WTC11 (cell line): Measurements from ENCODE around the gene PIK3C2A. TPM values are rescaled to one million over a fixed set of nuclear protein-coding genes. Genes with fewer than 3 reads are reported as not detected.

Source experiments
- ATAC-seq: fragments of 200-7000 bp; cut with Tn5 transposase; 2 replicates; pipeline ENCODE4 v1.10.0; 2021; ENCODE audit warnings: mild to moderate bottlenecking, moderate library complexity
- CTCF ChIA-PET: fragments of 300-600 bp; sonication (Branson Sonifier 250); formaldehyde crosslinking; loops from one replicate; lab custom pipeline; 2021; ENCODE audit warnings: antibody characterized with exemption; lab: Charles Lee
- POLR2A ChIA-PET: fragments of 350-600 bp; sonication (Branson Sonifier 250); formaldehyde crosslinking; loops from one replicate; lab custom pipeline; 2021; ENCODE audit warnings: antibody characterized with exemption; lab: Charles Lee
- DNase-seq: peaks from one replicate; pipeline ENCODE4 v3.0.0; 2021; ENCODE audit warnings: low spot score
- H3K27ac Mint-ChIP-seq: 2 replicates; pipeline ENCODE4 v1.8.0; 2021; ENCODE audit warnings: mixed read lengths
- H3K27me3 Mint-ChIP-seq: 2 replicates; pipeline ENCODE4 v1.8.0; 2021; ENCODE audit warnings: low read depth, mild to moderate bottlenecking, moderate library complexity, mixed read lengths
- H3K36me3 Mint-ChIP-seq: 2 replicates; pipeline ENCODE4 v1.8.0; 2021; ENCODE audit warnings: mixed read lengths
- H3K4me1 Mint-ChIP-seq: 2 replicates; pipeline ENCODE4 v1.8.0; 2022; ENCODE audit warnings: mixed read lengths
- H3K4me3 Mint-ChIP-seq: 2 replicates; pipeline ENCODE4 v1.8.0; 2021; ENCODE audit warnings: mild to moderate bottlenecking, moderate library complexity, mixed read lengths
- H3K9me3 Mint-ChIP-seq: 2 replicates; pipeline ENCODE4 v1.8.0; 2021; ENCODE audit warnings: mixed read lengths
- AR ChIP-seq: fragments of 250-450 bp; sonication (Bioruptor Pico); IDR thresholded peaks from 2 replicates; pipeline ENCODE4 v1.9.0; 2021; ENCODE audit warnings: mild to moderate bottlenecking
- ATF6 ChIP-seq: sonication (generic); formaldehyde crosslinking; IDR thresholded peaks from 2 replicates; pipeline ENCODE4 v1.8.1; 2023; ENCODE audit warnings: mild to moderate bottlenecking, missing genetic modification reagents
- CDX4 ChIP-seq: fragments of 250-450 bp; sonication (Bioruptor Pico); IDR thresholded peaks from 2 replicates; pipeline ENCODE4 v1.9.0; 2021; ENCODE audit warnings: moderate library complexity, mild to moderate bottlenecking, inconsistent platforms, borderline replicate concordance
- ETV6 ChIP-seq: sonication (generic); formaldehyde crosslinking; IDR thresholded peaks from 2 replicates; pipeline ENCODE4 v1.8.1; 2022; ENCODE audit warnings: mild to moderate bottlenecking, missing genetic modification reagents
- FOXJ3 ChIP-seq: sonication (generic); formaldehyde crosslinking; IDR thresholded peaks from 2 replicates; pipeline ENCODE4 v1.9.0; 2021; ENCODE audit warnings: missing genetic modification reagents, mild to moderate bottlenecking, borderline replicate concordance
- IRF2 ChIP-seq: sonication (generic); formaldehyde crosslinking; IDR thresholded peaks from 2 replicates; pipeline ENCODE4 v1.8.0; 2022; ENCODE audit warnings: low read depth, missing genetic modification reagents, borderline replicate concordance
- NFYB ChIP-seq: sonication (generic); formaldehyde crosslinking; conservative IDR thresholded peaks from 2 replicates; pipeline ENCODE4 v1.8.0; 2022; ENCODE audit warnings: low read depth, missing genetic modification reagents
- NR1H2 ChIP-seq: sonication (generic); formaldehyde crosslinking; IDR thresholded peaks from 2 replicates; pipeline ENCODE4 v1.9.0; 2021; ENCODE audit warnings: mild to moderate bottlenecking, moderate library complexity, missing genetic modification reagents
- OVOL2 ChIP-seq: fragments of 250-450 bp; sonication (Bioruptor Pico); IDR thresholded peaks from 2 replicates; pipeline ENCODE4 v1.9.0; 2021; ENCODE audit warnings: mild to moderate bottlenecking, borderline replicate concordance
- PREB ChIP-seq: sonication (generic); formaldehyde crosslinking; IDR thresholded peaks from 2 replicates; pipeline ENCODE4 v1.8.1; 2022; ENCODE audit warnings: mild to moderate bottlenecking, missing genetic modification reagents, moderate library complexity, borderline replicate concordance
- SMAD4 ChIP-seq: sonication (generic); formaldehyde crosslinking; IDR thresholded peaks from 2 replicates; pipeline ENCODE4 v1.8.0; 2022; ENCODE audit warnings: mild to moderate bottlenecking, missing genetic modification reagents
- ZBTB43 ChIP-seq: sonication (generic); formaldehyde crosslinking; IDR thresholded peaks from 2 replicates; pipeline ENCODE4 v1.8.1; 2023; ENCODE audit warnings: mild to moderate bottlenecking, missing genetic modification reagents
- ZMAT4 ChIP-seq: fragments of 250-450 bp; sonication (Bioruptor Pico); IDR thresholded peaks from 2 replicates; pipeline ENCODE4 v1.9.0; 2021; ENCODE audit warnings: mild to moderate bottlenecking
- ZNF138 ChIP-seq: sonication (generic); formaldehyde crosslinking; conservative IDR thresholded peaks from 2 replicates; pipeline ENCODE4 v1.8.1; 2022; ENCODE audit warnings: mild to moderate bottlenecking, moderate library complexity, missing genetic modification reagents
- ZNF232 ChIP-seq: sonication (generic); formaldehyde crosslinking; IDR thresholded peaks from 2 replicates; pipeline ENCODE4 v1.8.0; 2022; ENCODE audit warnings: mild to moderate bottlenecking, missing genetic modification reagents
- ZNF281 ChIP-seq: sonication (generic); formaldehyde crosslinking; IDR thresholded peaks from 2 replicates; pipeline ENCODE4 v1.8.0; 2023; ENCODE audit warnings: mild to moderate bottlenecking, missing genetic modification reagents
- ZNF317 ChIP-seq: sonication (generic); formaldehyde crosslinking; IDR thresholded peaks from 2 replicates; pipeline ENCODE4 v1.8.1; 2023; ENCODE audit warnings: low read depth, mild to moderate bottlenecking, moderate library complexity, missing genetic modification reagents, borderline replicate concordance
- ZNF671 ChIP-seq: fragments of 250-450 bp; sonication (Bioruptor Pico); IDR thresholded peaks from 2 replicates; pipeline ENCODE4 v1.8.0; 2021; ENCODE audit warnings: mild to moderate bottlenecking
- total RNA-seq: library from RNA; stranded (reverse); gene quantifications from 3 replicates; pipeline ENCODE4 v1.2.3, GENCODE V29; 2021

Gene PIK3C2A
- total RNA-seq, 1 experiment from 2014 or later = 105 TPM

- Mint-ChIP-seq H3K27me3 (no peaks in the 10 kb centered on the region), H3K27ac (no peak overlapping the region), H3K4me1 (peaks cover 6% of the 10 kb centered on the region), H3K36me3 (peaks cover 7% of the 10 kb centered on the region; the same call in 1 of the 2 replicates), H3K9me3 (no peaks in the 10 kb centered on the region), H3K4me3 (no peak overlapping the region)
- TF ChIP-seq AR (CRISPR knock-in tag) = no peak
- TF ChIP-seq OVOL2 = no peak
- no peak for TF ChIP-seq ETV6 (CRISPR knock-in tag)
- TF ChIP-seq ZMAT4 (CRISPR knock-in tag) = no peak
- TF ChIP-seq ZNF317 (CRISPR knock-in tag) = no peak
- ChIA-PET CTCF (interaction anchor here (0.7 kb wide), 1 partner anchor 441 kb away, joined by 3 read pairs; no protein-coding TSS in a partner anchor), POLR2A (no interaction called here)
- DNase-seq = no peak
- no peak for ATAC-seq
Measured at GRCh38 chr11:17224727-17225126, 16.9 kb upstream of the PIK3C2A start.

GRCh38 chr11:17221968-17222367 lies 14.2 kb upstream of the PIK3C2A start:
- Mint-ChIP-seq H3K9me3 (no peaks in the 10 kb centered on the region), H3K4me1 (peaks cover 6% of the 10 kb centered on the region), H3K27me3 (no peaks in the 10 kb centered on the region), H3K36me3 (peaks cover 4% of the 10 kb centered on the region; the same call in 1 of the 2 replicates), H3K27ac (no peak overlapping the region), H3K4me3 (no peak overlapping the region)
- DNase-seq (no peak), ATAC-seq (no peak)
- ChIA-PET CTCF (interaction anchor here (0.5 to 1.6 kb wide), 2 partner anchors 272 to 306 kb away, joined by 3 to 8 read pairs; no protein-coding TSS in a partner anchor), POLR2A (interaction anchor here (1.2 kb wide), 1 partner anchor 14 kb away, joined by 3 read pairs; the partner anchor contains the start of gene PIK3C2A)
- no peak for TF ChIP-seq ZNF138 (CRISPR knock-in tag)
- TF ChIP-seq NFYB (CRISPR knock-in tag) = no peak
- no peak for TF ChIP-seq SMAD4 (CRISPR knock-in tag)
- no peak for TF ChIP-seq ZBTB43
- TF ChIP-seq IRF2 (CRISPR knock-in tag) = no peak
- no peak for TF ChIP-seq NR1H2 (CRISPR knock-in tag)
- no peak for TF ChIP-seq FOXJ3 (CRISPR knock-in tag)
- TF ChIP-seq ZNF281 (CRISPR knock-in tag) = no peak

- peaks cover 10% of the 10 kb centered on the region for H3K36me3 Mint-ChIP-seq
- H3K4me3 Mint-ChIP-seq = no peak overlapping the region
- H3K27me3 Mint-ChIP-seq = no peaks in the 10 kb centered on the region
- no peak for ATAC-seq
- ChIA-PET CTCF (interaction anchor here (0.7 to 0.8 kb wide), 2 partner anchors 10 to 11 kb away, joined by 3 to 6 read pairs; no protein-coding TSS in a partner anchor), POLR2A (no interaction called here)
- peaks cover 6% of the 10 kb centered on the region for H3K9me3 Mint-ChIP-seq
- DNase-seq = no peak
- H3K4me1 Mint-ChIP-seq = peaks cover 6% of the 10 kb centered on the region
- H3K27ac Mint-ChIP-seq = no peak overlapping the region
- TF ChIP-seq PREB (CRISPR knock-in tag) (no peak), NFYB (CRISPR knock-in tag) (no peak), CDX4 (no peak), ATF6 (no peak), ZNF671 (CRISPR knock-in tag) (no peak), ZNF232 (CRISPR knock-in tag) (no peak), FOXJ3 (CRISPR knock-in tag) (no peak)
Measured at GRCh38 chr11:17219016-17219415, 11.2 kb upstream of the PIK3C2A start.
